HG02759 (cell line): ENCODE measurements around the gene ARHGEF39.

Source experiments
- ATAC-seq: cut with Tn5 transposase; IDR thresholded peaks from one replicate; pipeline ENCODE4 v1.9.1; 2021; ENCODE audit warnings: mild to moderate bottlenecking, moderate library complexity; ENCODE audit not compliant: unreplicated experiment

ARHGEF39 gene, protein sequence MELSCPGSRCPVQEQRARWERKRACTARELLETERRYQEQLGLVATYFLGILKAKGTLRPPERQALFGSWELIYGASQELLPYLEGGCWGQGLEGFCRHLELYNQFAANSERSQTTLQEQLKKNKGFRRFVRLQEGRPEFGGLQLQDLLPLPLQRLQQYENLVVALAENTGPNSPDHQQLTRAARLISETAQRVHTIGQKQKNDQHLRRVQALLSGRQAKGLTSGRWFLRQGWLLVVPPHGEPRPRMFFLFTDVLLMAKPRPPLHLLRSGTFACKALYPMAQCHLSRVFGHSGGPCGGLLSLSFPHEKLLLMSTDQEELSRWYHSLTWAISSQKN

GRCh38 chr9:35664531-35665470 lies at the start of gene ARHGEF39:
Gene ARHGEF39, minus strand, starts transcription at chr9:35665195. Its CDS starts 26 bp downstream, at chr9:35665169.
- ATAC-seq = peak; percentile 93

DNA sequence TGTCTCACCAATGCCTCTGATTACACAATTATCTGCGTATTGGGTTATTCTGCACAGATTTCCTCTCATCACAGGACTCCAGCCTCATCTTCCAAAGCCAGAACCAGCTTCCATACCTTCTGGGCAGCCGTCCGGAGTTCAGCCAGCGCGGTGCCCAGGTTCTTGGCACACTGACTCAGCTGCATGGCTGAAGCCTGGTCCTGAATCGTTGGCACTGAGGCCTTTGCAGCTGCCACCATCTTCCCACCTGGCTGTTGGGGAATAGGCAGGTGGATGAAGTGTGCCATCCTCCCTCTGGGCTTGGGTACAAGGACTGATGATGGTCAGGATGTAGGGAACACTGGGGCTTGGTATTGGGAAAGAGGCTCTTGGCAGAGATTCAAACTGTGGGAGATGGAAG lies 49.1 kb upstream of the ARHGEF39 start:
- ATAC-seq = no peak

GRCh38 chr9:35713578-35713977 lies 48.6 kb upstream of the ARHGEF39 start:
- no peak for ATAC-seq

DNA sequence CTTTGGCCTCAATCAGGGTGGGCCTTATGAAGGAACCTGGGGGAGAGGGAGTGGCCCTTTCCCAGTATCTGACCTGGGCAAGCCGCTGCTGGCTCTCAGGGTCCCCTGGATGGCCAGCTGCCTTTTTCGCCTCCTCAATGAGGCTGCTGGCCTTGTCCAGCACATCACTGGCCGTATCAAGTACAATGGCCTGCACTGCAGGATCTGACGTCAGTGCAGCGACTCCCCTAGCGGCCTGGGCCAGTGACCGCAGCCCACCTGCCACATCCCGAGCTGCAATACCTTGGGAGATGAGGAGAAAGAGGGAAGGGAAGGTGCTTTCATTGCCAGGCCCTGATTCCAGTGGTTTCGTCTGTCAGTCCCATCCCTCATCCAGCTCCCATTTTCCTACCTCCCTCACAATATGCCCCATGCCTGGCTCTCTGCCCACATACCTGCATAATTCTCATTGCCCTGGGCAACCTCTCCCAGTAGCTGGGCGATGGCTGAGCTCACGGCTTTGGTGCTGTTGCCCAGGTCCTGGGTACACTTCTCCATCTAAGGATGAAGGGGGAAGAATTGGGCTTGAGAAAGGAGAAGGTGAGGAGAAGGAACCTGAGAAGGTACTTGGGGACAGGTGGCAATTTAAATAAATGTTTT lies 47.9 kb upstream of the ARHGEF39 start:
- ATAC-seq = no peak

DNA sequence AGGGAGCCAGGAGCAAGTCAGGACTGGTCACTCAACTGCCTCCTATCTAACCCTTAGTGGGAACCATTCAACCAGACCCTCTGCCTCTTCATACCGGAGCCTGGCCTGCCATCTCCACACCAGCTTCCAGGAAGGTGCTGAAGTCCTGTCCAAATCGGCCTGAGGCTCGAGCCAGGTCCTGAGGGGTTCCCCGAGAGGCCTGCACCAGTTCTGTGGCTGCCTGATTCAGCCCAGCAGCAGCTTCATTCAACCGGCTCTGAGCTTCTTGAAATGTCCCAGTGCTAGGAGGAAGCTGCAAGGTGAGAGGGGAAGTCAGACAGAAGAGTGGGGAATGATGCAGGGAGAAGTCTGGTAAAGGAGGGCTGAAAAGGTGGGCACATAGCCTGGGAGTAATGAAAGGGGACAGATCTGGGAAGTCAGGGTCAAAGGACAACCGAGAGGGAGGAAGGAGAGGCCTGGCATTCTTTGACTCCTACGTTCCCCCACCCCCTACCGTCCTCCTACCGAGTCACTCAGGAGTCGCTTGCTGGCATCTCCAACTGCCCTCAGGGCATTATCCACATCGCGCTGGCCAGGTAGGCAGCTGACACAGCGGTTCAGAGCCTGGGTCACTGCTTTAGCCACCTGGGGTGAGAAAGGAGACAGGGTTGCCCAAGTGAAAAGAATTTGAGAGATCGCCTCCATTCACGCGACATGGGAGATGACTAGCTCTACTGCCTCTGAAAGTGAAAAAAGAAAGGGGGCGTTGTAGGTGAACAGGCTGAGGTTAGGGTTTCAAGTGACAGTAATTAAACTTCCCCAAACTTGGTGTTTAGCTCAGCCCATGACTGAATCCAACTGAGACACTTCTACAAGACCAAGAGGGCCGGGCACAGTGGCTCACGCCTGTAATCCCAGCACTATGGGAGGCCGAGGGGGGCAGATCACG lies 46.8 kb upstream of the ARHGEF39 start:
- no peak for ATAC-seq

GRCh38 chr9:35710818-35711500 lies 46.0 kb upstream of the ARHGEF39 start:
- ATAC-seq = no peak

DNA sequence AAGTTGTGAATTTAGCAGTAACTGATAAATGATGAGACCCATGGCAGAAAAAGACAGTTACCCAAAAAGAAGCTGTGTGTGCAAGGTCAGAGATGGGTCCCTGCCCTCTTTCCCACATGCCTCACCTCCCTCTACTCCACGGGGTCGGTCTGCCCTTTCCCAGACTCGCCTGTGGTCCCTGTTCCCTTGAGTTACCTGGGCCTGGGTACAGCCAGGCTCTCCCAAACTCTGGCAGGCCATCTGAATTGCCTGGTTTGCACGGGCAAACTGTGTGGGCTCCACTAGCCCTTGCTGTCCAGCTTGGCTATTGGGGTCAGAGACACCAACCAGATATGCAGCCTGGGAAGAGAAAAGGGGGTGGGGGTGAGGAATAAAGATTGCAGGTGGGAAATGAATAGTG lies 43.2 kb upstream of the ARHGEF39 start:
- ATAC-seq = no peak

DNA sequence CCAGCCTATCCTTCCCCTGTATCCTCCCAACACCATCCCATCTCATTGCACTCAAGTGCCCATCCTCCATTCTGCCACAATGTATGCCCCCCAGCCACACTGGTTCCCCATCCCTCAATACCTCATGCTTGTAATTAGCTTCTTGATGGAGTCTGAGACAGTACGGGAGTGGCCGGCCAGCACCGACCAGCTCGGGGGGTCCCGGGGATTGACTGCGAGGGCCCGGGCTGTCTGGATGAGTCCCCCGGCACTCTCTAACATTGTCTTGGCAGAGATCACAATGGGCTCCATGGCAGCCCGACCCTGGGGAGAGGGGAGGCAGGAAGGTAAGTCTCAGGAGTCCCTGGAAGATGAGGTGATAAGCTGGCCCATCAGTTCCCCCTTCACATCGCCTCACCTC lies 42.0 kb upstream of the ARHGEF39 start:
- no peak for ATAC-seq

- ATAC-seq = no peak
Measured at GRCh38 chr9:35705836-35706430, 40.9 kb upstream of the ARHGEF39 start.

GRCh38 chr9:35705372-35705771 lies 40.4 kb upstream of the ARHGEF39 start:
- ATAC-seq = no peak

GRCh38 chr9:35703906-35704672 lies 39.1 kb upstream of the ARHGEF39 start:
- no peak for ATAC-seq

DNA sequence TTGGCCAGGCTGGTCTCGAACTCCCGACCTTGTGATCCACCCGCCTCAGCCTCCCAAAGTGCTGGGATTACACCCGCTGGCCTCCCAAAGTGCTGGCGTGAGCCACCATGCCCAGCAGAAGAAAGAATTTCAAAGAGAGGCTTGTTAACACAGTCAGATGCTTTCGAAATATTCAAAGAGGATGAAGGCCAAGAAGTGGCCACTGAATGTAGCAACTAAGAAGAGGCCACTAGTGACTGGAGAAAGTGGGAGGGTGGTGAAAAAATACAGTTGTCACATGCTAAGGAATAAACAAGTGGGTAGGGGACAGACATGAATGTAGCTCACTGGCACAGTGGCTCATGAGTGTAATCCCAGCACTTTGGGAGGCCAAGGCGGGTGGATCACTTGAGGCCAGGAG lies 37.7 kb upstream of the ARHGEF39 start:
- no peak for ATAC-seq

GRCh38 chr9:35700942-35701341 lies 35.9 kb upstream of the ARHGEF39 start:
- ATAC-seq = no peak

GRCh38 chr9:35700031-35700430 lies 35.0 kb upstream of the ARHGEF39 start:
- ATAC-seq = no peak

GRCh38 chr9:35698231-35698630 lies 33.2 kb upstream of the ARHGEF39 start:
- no peak for ATAC-seq

- no peak for ATAC-seq
Measured at GRCh38 chr9:35697486-35697885, 32.5 kb upstream of the ARHGEF39 start.

DNA sequence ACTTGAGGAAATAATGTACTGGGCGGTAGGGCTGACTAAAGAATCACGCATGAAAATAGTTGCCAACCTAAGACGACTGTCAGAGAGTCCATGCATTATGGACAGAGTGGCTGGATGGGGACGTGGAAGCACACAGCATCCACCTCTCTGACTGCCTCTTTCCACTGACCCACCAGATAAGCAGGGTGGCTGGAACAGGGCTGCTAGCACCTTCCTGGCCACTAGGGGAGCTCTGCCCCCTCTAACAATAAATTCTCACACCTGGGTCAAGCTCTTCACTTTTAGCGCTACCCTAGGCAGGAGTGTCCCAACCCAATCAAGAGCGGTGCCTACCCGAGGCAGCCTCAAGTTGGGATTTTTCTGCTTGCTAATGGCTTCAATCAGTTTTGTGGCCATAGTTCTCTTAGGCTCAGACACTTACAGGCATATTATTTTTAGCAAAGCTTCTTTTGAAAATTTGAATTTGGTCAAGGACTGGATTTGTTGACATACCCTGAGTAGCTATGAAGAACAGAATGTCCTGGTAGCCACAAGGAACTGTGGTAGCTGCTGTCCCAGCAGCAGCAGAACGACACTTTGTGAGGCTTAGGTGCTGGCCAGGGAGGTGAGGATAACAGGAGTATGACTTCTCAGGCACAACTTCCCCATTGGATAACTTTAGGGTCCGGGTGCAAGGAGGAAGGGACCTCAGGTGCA lies 31.7 kb upstream of the ARHGEF39 start:
- peak; percentile 77 for ATAC-seq

GRCh38 chr9:35695943-35696401 lies 31.0 kb upstream of the ARHGEF39 start:
- ATAC-seq = no peak
